Measurements from ENCODE around the gene CACNA1B. TPM values are rescaled to one million over a fixed set of nuclear protein-coding genes. Genes with fewer than 3 reads are reported as not detected.
"Not testable (repeated sequence)": the region's sequence is repeated elsewhere in the genome, so short reads cannot be mapped to it uniquely, and the experiment has no call there.

Gene CACNA1B
- total RNA-seq, 1 experiment from 2014 or later, result not detected

DNA sequence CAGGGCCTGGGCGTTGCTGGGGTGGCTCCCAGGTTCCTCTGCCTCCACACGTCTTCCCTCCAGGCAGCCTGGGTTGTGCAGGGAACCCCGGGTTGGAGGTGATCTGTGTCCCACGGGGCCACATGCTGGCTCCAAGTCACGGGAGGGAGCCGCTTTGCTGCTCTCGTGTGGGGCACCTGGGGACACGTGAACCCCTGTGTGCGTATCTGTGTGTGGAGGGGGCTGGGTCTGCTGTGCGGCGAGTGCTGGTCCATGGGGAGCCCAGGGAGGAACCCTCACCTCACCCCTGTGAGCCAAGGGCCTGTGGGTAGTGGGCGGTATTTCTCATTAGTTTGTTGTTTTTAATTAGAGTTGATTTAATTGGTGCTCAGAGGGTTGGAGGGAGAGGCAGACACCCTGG is 7.5 kb downstream of the CACNA1B start:
- DNase-seq (ENCODE audit: extremely low read depth, low read depth), result not testable (repeated sequence)

DNA sequence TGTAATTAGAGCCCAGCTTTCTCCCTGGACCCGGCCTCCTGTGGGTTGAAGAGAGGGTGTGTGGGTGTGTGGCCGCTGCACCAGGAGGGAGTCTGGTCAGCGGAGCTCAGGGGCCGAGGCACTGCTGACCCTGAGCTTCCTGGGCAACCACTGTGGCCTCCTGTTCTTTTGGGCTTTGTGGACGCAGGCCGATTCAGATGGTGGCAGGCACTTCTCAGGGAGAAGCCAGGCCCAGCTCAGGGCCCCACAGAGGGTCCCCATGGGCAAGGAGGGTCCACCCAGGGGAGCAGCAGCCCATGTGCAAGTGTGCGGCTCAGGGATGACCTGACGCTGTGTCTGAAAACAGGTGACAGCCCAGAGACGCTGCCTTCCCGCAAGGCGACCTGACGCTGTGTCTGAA is 11.0 kb downstream of the CACNA1B start:
- not testable (repeated sequence) for DNase-seq (ENCODE audit: extremely low read depth, low read depth)

- DNase-seq (ENCODE audit: extremely low read depth, low read depth), result not testable (repeated sequence)
Measured at GRCh38 chr9:137889966-137890365, 12.4 kb downstream of the CACNA1B start.

- DNase-seq (ENCODE audit: extremely low read depth, low read depth), result not testable (repeated sequence)
Measured at GRCh38 chr9:137890768-137891587, 13.4 kb downstream of the CACNA1B start.

DNA sequence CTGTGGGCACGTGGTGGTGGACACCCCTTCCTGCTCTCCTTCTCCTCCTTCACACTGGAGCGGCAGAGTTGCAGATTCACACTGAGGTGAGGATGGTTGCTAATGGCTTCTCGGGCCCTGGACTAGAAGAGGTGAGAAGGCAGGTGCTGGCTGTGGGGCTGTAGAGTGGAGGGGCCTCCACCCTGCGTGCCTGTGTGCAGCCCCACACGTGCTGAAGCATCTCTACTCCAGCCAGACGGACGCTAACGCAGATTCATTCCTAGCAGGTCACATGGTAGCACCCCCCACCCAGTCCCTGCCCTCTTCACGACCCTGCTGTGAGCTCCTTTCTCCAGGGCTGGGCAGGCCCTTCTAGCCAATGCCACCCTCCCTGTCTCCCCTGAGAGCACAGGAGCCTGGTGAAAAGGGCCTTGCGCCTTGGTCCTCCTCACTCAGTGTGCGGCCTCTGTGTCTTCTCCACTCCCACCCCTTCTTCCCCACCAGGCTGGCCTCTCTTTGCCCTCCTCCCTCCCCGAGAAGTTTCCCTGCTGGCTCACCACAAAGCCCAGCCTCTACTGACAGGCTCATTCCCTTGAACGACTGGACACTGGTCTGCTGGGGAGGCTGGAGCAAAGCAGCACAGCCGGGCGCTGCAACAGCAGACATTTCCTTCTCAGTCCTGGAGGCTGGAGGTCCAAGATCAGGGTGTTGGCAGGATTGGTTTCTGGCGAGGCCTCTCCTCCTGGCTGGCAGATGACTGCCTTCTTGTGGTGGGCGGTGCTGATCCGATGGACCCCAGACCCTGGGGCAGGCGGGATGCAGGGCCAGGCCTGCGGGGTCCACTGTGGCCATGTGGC is 14.2 kb downstream of the CACNA1B start:
- DNase-seq (ENCODE audit: extremely low read depth, low read depth), result no peak

GRCh38 chr9:137892424-137893191 is 15.0 kb downstream of the CACNA1B start:
- DNase-seq (ENCODE audit: extremely low read depth, low read depth), result no peak

DNA sequence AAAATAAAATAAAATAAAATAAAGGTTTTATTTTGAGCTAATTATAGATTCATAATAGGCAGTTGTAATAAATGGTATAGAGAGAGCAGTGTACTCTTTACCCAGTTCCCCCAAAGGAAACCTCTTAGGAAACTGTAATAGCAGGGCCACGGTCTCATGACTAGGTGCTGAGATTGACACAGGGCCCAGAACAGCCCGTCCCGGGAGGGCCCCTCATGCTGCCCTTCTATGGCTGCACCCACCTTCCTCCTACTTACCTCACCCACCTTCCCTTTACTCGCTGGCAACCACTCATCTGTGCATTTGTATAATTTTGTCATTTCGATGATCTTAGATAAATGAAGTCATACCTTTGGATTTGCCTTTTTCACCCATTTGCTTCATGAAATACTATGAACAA is 16.1 kb downstream of the CACNA1B start:
- no peak for DNase-seq (ENCODE audit: extremely low read depth, low read depth)

- DNase-seq (ENCODE audit: extremely low read depth, low read depth), result no peak
Measured at GRCh38 chr9:137899551-137900360, 22.2 kb downstream of the CACNA1B start.

GRCh38 chr9:137900584-137901310 is 23.2 kb downstream of the CACNA1B start:
- DNase-seq (ENCODE audit: extremely low read depth, low read depth), result no peak

DNA sequence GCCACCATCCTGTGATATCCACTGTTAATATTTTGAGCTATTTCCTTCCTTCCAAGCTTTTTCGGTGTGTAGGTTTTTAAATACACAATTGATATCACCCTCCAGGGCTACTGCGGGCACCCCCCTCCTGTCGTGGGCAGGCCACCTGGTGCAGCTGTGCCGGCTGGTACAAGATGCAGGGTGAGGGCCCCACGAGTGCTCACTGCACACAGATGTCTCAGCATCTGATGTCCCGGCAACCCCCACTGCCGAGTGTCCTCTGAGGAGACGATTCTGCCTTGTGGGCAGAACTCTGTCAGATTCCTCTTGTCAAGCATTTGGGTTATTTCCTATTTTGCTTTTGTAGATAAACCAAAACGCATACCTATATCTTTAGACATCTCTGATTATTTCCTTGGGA is 25.1 kb downstream of the CACNA1B start:
- no peak for DNase-seq (ENCODE audit: extremely low read depth, low read depth)

GRCh38 chr9:137905740-137906139 is 28.2 kb downstream of the CACNA1B start:
- DNase-seq (ENCODE audit: extremely low read depth, low read depth), result no peak

DNA sequence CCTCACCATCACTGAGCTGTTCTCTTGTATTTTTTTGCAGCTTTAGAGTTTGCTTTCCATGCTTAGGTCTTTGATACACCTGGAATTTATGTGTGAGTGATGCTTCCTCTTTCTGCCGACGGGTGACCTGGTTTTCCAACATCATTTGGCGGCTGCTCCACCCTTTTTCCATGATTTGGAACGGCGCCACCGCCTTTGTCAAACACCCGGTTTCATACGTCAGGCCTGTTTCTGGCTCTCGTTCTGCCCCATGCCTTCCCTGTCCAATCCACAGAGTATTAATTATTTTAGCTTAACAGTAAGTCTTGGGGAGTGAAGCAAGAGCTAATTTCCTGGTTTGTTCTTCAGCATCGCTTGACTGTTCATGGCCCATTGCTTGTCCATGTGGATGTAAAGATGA is 30.2 kb downstream of the CACNA1B start:
- no peak for DNase-seq (ENCODE audit: extremely low read depth, low read depth)

DNA sequence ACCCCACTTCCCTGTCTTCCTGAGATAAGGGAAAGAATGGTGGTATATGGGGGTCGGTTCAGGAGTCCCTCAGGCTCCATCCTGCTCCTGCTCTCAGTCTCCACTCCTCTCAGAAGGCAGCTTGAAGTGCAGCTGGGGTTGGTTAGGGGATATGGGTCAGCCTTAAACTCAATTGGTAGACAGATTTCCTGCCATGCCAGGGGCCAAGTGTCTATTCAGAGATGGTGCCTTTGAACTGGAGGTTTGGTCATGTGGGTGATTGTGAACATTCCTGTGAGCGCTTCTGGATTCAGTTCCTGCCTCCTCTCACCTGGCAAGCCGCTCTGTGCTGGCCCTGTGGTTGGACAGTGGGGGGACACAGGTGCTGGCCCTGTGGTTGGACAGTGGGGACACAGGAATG is 35.1 kb downstream of the CACNA1B start:
- no peak for DNase-seq (ENCODE audit: extremely low read depth, low read depth)

DNA sequence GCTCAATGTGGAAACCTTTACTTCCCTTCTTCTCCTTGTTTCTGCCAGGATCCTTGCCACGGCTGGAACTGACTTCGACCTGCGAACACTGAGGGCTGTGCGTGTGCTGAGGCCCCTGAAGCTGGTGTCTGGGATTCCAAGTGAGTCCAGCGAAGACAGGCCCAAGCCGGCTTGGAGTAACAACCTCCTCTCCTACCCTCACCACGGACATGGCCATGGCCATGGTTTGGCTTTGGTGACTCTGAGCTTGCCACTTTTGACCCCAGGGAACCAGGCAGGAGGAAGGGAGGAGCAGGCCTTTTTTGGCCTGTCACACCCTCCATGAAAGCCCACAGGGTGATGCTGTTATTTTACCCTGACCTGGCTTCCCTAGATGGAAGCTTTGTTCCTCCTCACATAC is 35.5 kb downstream of the CACNA1B start:
- no peak for DNase-seq (ENCODE audit: extremely low read depth, low read depth)

- DNase-seq (ENCODE audit: extremely low read depth, low read depth), result no peak
Measured at GRCh38 chr9:137913771-137914767, 36.5 kb downstream of the CACNA1B start.

- DNase-seq (ENCODE audit: extremely low read depth, low read depth), result no peak
Measured at GRCh38 chr9:137916540-137916939, 39.0 kb downstream of the CACNA1B start.

GRCh38 chr9:137917116-137917515 is 39.5 kb downstream of the CACNA1B start:
- DNase-seq (ENCODE audit: extremely low read depth, low read depth), result no peak

DNA sequence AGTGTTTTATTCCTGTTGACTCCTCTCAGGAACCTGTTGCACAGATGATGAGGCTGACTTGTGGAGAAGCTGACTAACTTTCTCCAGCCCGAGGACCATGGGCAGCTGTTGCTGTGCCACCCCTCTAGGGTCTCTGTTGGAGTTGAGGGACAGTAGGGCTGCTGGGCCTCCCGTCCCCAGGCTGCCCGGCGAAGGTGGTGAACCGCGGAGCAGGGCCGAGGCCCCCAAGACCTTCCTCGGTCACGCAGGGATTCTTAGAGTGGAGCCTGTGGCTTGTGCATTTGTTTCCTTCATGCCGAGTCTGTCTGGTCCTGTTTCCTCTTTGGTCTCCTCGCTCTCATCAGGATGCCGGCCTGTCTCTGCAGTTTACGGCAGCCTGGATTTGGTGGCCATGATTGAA is 40.2 kb downstream of the CACNA1B start:
- no peak for DNase-seq (ENCODE audit: extremely low read depth, low read depth)
